ENCODE results near the gene GRB14. TPM values are rescaled to one million over a fixed set of nuclear protein-coding genes. Genes with fewer than 3 reads are reported as not detected.

GRB14 gene
- total and polyA plus RNA-seq, 2 of the 13 experiments (the other 11 are each of a cell fraction or from before 2014, with no cell fraction given), result 4.6 to 5.8 TPM

DNA sequence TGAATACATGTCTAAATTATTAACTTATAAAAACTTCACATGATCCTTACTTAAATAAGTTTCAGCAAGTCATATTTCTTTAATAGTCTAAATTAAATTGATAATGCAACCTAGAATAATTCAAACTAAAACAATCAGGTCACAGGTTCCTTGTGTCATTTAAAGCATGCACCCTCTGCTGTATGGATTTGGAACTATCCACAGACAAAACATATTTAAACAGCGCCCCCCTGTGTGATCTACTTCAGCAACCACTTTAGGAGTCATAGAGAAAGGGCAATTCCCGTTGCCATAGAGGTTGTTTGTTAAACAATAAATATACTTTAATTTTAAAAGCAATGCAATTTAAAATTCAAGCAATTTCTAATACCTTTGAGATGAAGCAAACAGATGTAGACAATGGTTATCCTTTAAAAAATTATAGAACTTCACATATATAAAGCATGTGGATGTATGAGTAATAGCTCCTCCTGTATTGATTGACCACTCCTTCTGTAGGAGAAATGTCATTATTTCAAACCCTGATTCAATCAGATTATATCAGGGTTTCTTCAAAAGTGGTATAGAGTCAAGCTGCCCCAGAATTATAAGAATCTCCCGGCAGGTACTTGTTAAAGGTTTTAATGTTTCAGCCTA, 21.2 kb downstream of the GRB14 start (continued):
- no peak for TF ChIP-seq ZBTB3 (CRISPR knock-in tag; IDR thresholded peaks at IDR 0.05; ENCODE audit: borderline replicate concordance, low read depth)
- TF ChIP-seq ZNF430 (CRISPR knock-in tag; IDR thresholded peaks at IDR 0.05), result no peak
- TF ChIP-seq POLR2AphosphoS2 (IDR thresholded peaks at IDR 0.05; ENCODE audit: low read depth, low read length), result no peak
- TF ChIP-seq TSC22D2 (CRISPR knock-in tag; IDR thresholded peaks at IDR 0.05; ENCODE audit: borderline replicate concordance), result no peak
- TF ChIP-seq PHB2 (IDR thresholded peaks at IDR 0.05; ENCODE audit: partially characterized antibody), result no peak
- TF ChIP-seq, protein P1, sequence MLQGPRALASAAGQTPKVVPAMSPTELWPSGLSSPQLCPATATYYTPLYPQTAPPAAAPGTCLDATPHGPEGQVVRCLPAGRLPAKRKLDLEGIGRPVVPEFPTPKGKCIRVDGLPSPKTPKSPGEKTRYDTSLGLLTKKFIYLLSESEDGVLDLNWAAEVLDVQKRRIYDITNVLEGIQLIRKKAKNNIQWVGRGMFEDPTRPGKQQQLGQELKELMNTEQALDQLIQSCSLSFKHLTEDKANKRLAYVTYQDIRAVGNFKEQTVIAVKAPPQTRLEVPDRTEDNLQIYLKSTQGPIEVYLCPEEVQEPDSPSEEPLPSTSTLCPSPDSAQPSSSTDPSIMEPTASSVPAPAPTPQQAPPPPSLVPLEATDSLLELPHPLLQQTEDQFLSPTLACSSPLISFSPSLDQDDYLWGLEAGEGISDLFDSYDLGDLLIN (CRISPR knock-in tag; IDR thresholded peaks at IDR 0.05; ENCODE audit: borderline replicate concordance), result no peak
- TF ChIP-seq, protein P2, sequence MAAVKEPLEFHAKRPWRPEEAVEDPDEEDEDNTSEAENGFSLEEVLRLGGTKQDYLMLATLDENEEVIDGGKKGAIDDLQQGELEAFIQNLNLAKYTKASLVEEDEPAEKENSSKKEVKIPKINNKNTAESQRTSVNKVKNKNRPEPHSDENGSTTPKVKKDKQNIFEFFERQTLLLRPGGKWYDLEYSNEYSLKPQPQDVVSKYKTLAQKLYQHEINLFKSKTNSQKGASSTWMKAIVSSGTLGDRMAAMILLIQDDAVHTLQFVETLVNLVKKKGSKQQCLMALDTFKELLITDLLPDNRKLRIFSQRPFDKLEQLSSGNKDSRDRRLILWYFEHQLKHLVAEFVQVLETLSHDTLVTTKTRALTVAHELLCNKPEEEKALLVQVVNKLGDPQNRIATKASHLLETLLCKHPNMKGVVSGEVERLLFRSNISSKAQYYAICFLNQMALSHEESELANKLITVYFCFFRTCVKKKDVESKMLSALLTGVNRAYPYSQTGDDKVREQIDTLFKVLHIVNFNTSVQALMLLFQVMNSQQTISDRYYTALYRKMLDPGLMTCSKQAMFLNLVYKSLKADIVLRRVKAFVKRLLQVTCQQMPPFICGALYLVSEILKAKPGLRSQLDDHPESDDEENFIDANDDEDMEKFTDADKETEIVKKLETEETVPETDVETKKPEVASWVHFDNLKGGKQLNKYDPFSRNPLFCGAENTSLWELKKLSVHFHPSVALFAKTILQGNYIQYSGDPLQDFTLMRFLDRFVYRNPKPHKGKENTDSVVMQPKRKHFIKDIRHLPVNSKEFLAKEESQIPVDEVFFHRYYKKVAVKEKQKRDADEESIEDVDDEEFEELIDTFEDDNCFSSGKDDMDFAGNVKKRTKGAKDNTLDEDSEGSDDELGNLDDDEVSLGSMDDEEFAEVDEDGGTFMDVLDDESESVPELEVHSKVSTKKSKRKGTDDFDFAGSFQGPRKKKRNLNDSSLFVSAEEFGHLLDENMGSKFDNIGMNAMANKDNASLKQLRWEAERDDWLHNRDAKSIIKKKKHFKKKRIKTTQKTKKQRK (IDR thresholded peaks at IDR 0.05; ENCODE audit: low read length), result no peak
- 0 out of 2 replicates have a peak, but pooled peaks have one; percentile 19 for TF ChIP-seq FOXA3 (CRISPR knock-in tag; IDR thresholded peaks at IDR 0.05)
- TF ChIP-seq NR2F1 (CRISPR knock-in tag; IDR thresholded peaks at IDR 0.05), result peak in 1 of 2 experiments; percentile 33; a peak in 1 of 4 replicates
- no peak for TF ChIP-seq TCF7L2 (IDR thresholded peaks at IDR 0.05; ENCODE audit: low read depth, low read length)
- TF ChIP-seq, protein P3, sequence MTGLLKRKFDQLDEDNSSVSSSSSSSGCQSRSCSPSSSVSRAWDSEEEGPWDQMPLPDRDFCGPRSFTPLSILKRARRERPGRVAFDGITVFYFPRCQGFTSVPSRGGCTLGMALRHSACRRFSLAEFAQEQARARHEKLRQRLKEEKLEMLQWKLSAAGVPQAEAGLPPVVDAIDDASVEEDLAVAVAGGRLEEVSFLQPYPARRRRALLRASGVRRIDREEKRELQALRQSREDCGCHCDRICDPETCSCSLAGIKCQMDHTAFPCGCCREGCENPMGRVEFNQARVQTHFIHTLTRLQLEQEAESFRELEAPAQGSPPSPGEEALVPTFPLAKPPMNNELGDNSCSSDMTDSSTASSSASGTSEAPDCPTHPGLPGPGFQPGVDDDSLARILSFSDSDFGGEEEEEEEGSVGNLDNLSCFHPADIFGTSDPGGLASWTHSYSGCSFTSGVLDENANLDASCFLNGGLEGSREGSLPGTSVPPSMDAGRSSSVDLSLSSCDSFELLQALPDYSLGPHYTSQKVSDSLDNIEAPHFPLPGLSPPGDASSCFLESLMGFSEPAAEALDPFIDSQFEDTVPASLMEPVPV (CRISPR knock-in tag; IDR thresholded peaks at IDR 0.05), result no peak
- TF ChIP-seq, protein P4, sequence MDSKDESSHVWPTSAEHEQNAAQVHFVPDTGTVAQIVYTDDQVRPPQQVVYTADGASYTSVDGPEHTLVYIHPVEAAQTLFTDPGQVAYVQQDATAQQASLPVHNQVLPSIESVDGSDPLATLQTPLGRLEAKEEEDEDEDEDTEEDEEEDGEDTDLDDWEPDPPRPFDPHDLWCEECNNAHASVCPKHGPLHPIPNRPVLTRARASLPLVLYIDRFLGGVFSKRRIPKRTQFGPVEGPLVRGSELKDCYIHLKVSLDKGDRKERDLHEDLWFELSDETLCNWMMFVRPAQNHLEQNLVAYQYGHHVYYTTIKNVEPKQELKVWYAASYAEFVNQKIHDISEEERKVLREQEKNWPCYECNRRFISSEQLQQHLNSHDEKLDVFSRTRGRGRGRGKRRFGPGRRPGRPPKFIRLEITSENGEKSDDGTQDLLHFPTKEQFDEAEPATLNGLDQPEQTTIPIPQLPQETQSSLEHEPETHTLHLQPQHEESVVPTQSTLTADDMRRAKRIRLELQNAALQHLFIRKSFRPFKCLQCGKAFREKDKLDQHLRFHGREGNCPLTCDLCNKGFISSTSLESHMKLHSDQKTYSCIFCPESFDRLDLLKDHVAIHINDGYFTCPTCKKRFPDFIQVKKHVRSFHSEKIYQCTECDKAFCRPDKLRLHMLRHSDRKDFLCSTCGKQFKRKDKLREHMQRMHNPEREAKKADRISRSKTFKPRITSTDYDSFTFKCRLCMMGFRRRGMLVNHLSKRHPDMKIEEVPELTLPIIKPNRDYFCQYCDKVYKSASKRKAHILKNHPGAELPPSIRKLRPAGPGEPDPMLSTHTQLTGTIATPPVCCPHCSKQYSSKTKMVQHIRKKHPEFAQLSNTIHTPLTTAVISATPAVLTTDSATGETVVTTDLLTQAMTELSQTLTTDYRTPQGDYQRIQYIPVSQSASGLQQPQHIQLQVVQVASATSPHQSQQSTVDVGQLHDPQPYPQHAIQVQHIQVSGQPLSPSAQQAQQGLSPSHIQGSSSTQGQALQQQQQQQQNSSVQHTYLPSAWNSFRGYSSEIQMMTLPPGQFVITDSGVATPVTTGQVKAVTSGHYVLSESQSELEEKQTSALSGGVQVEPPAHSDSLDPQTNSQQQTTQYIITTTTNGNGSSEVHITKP (CRISPR knock-in tag; IDR thresholded peaks at IDR 0.05; ENCODE audit: low read depth), result no peak
- no peak for TF ChIP-seq NCOA1 (CRISPR knock-in tag; IDR thresholded peaks at IDR 0.05)
- TF ChIP-seq PTBP1 (IDR thresholded peaks at IDR 0.05; ENCODE audit: low read depth, low read length, poor library complexity, severe bottlenecking), result no peak
- TF ChIP-seq KDM2A (CRISPR knock-in tag; IDR thresholded peaks at IDR 0.05; ENCODE audit: borderline replicate concordance, low read depth), result no peak
- no peak for TF ChIP-seq ZNF350 (CRISPR knock-in tag; IDR thresholded peaks at IDR 0.05; ENCODE audit: borderline replicate concordance, low read depth)
- no peak for TF ChIP-seq XRCC5 (optimal IDR thresholded peaks at IDR 0.05; ENCODE audit: low read length)
- no peak for TF ChIP-seq ZNF253 (CRISPR knock-in tag; IDR thresholded peaks at IDR 0.05; ENCODE audit: borderline replicate concordance)
- TF ChIP-seq ZNF124 (CRISPR knock-in tag; IDR thresholded peaks at IDR 0.05), result no peak
- no peak for TF ChIP-seq PAWR (CRISPR knock-in tag; IDR thresholded peaks at IDR 0.05; ENCODE audit: borderline replicate concordance)
